Measurements from ENCODE around the gene PRR29. TPM values are rescaled to one million over a fixed set of nuclear protein-coding genes. Genes with fewer than 3 reads are reported as not detected.
"Not testable (repeated sequence)": the region's sequence is repeated elsewhere in the genome, so short reads cannot be mapped to it uniquely, and the experiment has no call there.

Gene PRR29
- total RNA-seq, 1 experiment from 2014 or later = not detected

DNA sequence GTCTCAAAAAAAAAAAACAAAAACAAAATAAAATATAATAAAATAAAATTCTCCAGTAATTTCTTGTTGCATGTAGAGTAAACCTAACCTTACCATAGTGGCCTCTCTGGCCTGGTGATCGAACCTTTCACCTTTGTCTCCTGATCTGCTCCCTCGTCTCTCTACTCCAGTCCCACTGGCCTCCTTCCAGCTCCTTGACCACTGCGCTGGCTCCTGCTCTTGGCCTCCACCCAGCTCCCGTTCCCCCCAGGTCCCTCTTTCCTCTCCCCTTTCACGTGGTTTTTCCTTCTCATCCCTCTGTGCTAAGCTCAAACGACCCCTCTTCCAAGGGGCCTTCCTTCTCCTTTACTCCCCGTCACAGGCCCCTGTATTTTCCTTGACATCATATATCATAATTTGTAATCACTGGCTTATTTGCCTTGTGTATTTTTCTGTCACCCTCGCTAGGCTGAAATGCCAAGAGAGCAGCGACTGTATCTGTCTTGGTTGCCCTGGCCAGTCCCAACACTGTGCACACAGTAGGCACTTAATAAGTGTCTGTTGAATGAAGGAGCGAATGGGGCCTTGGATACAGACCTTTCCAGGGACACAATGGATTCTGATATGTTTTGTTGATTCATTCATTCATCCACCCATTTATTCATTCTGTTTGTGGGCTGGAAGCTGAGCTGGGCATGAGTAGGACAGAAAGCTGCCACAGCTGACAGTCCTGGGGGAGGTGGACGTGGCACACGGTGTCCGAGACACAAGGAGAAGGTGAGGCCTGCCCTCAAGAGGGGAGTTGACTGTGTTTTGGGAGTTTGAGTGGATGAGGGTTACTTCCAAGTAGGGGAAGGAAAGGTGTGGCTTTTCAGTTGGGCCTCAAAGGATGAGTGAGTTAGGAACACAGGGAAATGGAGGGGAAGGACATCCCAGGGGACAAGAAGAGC, 19.6 kb upstream of the PRR29 start:
- intact Hi-C loops (cut with micrococcal nuclease) = no loop called here
- Mint-ChIP-seq H3K4me3 (ENCODE audit: unreplicated experiment) (no peak overlapping the region), H3K27me3 (ENCODE audit: insufficient read depth, unreplicated experiment) (no peaks in the 10 kb centered on the region), H3K27ac (ENCODE audit: low read depth, unreplicated experiment) (no peak overlapping the region), H3K36me3 (ENCODE audit: insufficient read depth, unreplicated experiment) (no peaks in the 10 kb centered on the region), H3K4me1 (ENCODE audit: insufficient read depth, unreplicated experiment) (peaks cover 14% of the 10 kb centered on the region), H3K9me3 (ENCODE audit: unreplicated experiment) (no peaks in the 10 kb centered on the region)
- no peak for DNase-seq (ENCODE audit: unreplicated experiment)
- ChIA-PET CTCF (interaction anchor here (0.7 to 1.7 kb wide), 5 partner anchors 19 to 549 kb away, joined by 3 to 6 read pairs (median 4); partner anchors contain the start of gene PRR29), POLR2A (no interaction called here)
- TF ChIP-seq, protein P1, sequence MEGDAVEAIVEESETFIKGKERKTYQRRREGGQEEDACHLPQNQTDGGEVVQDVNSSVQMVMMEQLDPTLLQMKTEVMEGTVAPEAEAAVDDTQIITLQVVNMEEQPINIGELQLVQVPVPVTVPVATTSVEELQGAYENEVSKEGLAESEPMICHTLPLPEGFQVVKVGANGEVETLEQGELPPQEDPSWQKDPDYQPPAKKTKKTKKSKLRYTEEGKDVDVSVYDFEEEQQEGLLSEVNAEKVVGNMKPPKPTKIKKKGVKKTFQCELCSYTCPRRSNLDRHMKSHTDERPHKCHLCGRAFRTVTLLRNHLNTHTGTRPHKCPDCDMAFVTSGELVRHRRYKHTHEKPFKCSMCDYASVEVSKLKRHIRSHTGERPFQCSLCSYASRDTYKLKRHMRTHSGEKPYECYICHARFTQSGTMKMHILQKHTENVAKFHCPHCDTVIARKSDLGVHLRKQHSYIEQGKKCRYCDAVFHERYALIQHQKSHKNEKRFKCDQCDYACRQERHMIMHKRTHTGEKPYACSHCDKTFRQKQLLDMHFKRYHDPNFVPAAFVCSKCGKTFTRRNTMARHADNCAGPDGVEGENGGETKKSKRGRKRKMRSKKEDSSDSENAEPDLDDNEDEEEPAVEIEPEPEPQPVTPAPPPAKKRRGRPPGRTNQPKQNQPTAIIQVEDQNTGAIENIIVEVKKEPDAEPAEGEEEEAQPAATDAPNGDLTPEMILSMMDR (IDR thresholded peaks at IDR 0.05; ENCODE audit: unreplicated experiment) = no peak
- BruUV-seq (replicated peaks) = no TSS peak

DNA sequence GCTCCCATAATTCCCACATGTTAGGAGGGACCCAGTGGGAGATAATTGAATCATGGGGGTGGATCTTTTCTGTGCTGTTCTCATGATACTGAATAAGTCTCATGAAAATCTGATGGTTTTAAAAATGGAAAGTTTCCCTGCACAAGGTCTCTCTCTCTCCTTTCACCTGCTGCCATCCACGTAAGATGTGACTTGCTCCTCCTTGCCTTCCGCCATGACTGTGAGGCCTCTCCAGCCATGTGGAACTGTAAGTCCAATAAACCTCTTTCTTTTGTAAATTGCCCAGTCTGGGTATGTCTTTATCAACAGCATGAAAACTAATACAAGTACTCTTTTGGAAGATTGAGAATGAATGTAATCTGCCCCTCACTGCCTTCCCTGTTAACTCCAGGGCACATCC, 15.5 kb upstream of the PRR29 start:
- POLR2A ChIA-PET; DNase-seq (ENCODE audit: unreplicated experiment); BruUV-seq (replicated peaks); intact Hi-C loops (cut with micrococcal nuclease); H3K9me3 Mint-ChIP-seq (ENCODE audit: unreplicated experiment); H3K4me1 Mint-ChIP-seq (ENCODE audit: insufficient read depth, unreplicated experiment); H3K27ac Mint-ChIP-seq (ENCODE audit: low read depth, unreplicated experiment); H3K4me3 Mint-ChIP-seq (ENCODE audit: unreplicated experiment); H3K27me3 Mint-ChIP-seq (ENCODE audit: insufficient read depth, unreplicated experiment); H3K36me3 Mint-ChIP-seq (ENCODE audit: insufficient read depth, unreplicated experiment): not testable (repeated sequence)
- CTCF ChIA-PET = interaction anchor here (0.6 to 0.9 kb wide), 3 partner anchors 36 to 279 kb away, joined by 4 read pairs; no protein-coding TSS in a partner anchor

DNA sequence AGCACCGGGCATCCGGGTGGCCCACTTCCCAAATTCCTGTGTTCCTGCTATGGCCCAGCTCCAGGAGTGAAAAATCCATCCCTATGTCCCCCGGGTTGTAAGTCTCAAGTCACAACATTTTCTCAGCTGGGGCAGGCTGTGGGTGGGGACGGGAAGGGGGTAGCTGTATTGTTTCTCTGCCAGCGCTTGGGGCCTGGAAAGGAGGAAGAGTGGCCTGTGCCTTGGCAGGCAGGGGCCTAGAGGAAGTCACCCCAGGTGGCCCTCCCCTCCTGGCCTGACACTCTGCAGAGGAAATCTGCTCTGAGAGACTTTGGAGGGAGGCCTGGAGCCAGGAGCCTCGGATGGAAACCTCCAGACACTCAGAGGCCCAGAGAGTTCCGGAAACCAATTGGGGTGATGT, 14.8 kb upstream of the PRR29 start:
- H3K4me3 Mint-ChIP-seq (ENCODE audit: unreplicated experiment) = no peak overlapping the region
- CTCF ChIA-PET = interaction anchor here (0.6 to 1.0 kb wide), 5 partner anchors 34 to 280 kb away, joined by 3 to 4 read pairs (median 4); no protein-coding TSS in a partner anchor
- no peak overlapping the region for H3K27ac Mint-ChIP-seq (ENCODE audit: low read depth, unreplicated experiment)
- DNase-seq (ENCODE audit: unreplicated experiment) = no peak
- H3K27me3 Mint-ChIP-seq (ENCODE audit: insufficient read depth, unreplicated experiment) = no peaks in the 10 kb centered on the region
- POLR2A ChIA-PET = no interaction called here
- intact Hi-C loops (cut with micrococcal nuclease) = no loop called here
- no TSS peak for BruUV-seq (replicated peaks)
- TF ChIP-seq, protein P1 (IDR thresholded peaks at IDR 0.05; ENCODE audit: unreplicated experiment) = no peak
- H3K9me3 Mint-ChIP-seq (ENCODE audit: unreplicated experiment) = no peaks in the 10 kb centered on the region
- peaks cover 9% of the 10 kb centered on the region for H3K4me1 Mint-ChIP-seq (ENCODE audit: insufficient read depth, unreplicated experiment)
- no peaks in the 10 kb centered on the region for H3K36me3 Mint-ChIP-seq (ENCODE audit: insufficient read depth, unreplicated experiment)

DNA sequence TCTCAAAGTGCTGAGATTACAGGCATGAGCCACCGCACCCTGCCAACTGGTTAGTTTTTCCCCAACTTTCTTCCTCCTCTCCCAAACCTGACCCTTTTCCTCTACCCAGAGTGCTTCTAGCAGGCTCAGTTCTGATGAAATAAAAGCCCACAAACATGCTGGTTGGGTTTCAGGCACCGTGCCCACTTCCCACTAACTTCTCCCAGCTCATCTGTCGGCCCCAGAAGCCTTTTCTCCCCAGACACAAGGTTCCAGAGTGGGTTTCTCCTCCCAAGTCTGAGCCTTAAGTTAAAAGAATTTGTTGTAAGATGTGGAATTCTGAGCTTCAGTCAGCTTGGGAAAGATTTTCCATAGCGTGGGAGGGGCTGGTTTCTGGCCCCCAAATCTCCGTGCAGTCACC, 13.9 kb upstream of the PRR29 start:
- H3K27ac Mint-ChIP-seq (ENCODE audit: low read depth, unreplicated experiment) = peak overlapping the region; percentile 33

More for the DNA sequence above, 13.9 kb upstream of the PRR29 start:
- Mint-ChIP-seq H3K9me3 (ENCODE audit: unreplicated experiment) (no peaks in the 10 kb centered on the region), H3K4me1 (ENCODE audit: insufficient read depth, unreplicated experiment) (peaks cover 9% of the 10 kb centered on the region), H3K27me3 (ENCODE audit: insufficient read depth, unreplicated experiment) (peaks cover 1% of the 10 kb centered on the region), H3K4me3 (ENCODE audit: unreplicated experiment) (no peak overlapping the region), H3K36me3 (ENCODE audit: insufficient read depth, unreplicated experiment) (no peaks in the 10 kb centered on the region)
- DNase-seq (ENCODE audit: unreplicated experiment) = no peak
- intact Hi-C loops (cut with micrococcal nuclease) = no loop called here
- BruUV-seq (replicated peaks) = no TSS peak
- CTCF ChIA-PET = interaction anchor here (0.8 to 1.8 kb wide), 3 partner anchors 8 to 65 kb away, joined by 3 to 11 read pairs (median 3); no protein-coding TSS in a partner anchor
- TF ChIP-seq, protein P1 (IDR thresholded peaks at IDR 0.05; ENCODE audit: unreplicated experiment) = no peak
- POLR2A ChIA-PET = no interaction called here
